Activated naive CD4-positive, alpha-beta T cell treated with anti-CD3 and anti-CD28 coated beads for 36 hours (primary cell): ENCODE results near the gene GPRIN3. TPM values are rescaled to one million over a fixed set of nuclear protein-coding genes. Genes with fewer than 3 reads are reported as not detected.
A peak's percentile ranks its signal among the peaks of the same experiment; 100 is the strongest.

Experiments
- CTCF ChIA-PET: fragments of 350-600 bp; sonication (Branson Sonifier 250); formaldehyde crosslinking; loops from one replicate; lab custom pipeline; 2021; ENCODE audit warnings: antibody characterized with exemption; lab: Charles Lee
- DNase-seq: peaks from one replicate; pipeline ENCODE4 v3.0.0-alpha.2; 2020
- H3K27ac Mint-ChIP-seq: one replicate; pipeline ENCODE4 v1.8.0; 2021; ENCODE audit warnings: mild to moderate bottlenecking, mixed read lengths
- H3K27me3 Mint-ChIP-seq: one replicate; pipeline ENCODE4 v1.8.0; 2021; ENCODE audit warnings: low read depth, mixed read lengths
- H3K36me3 Mint-ChIP-seq: one replicate; pipeline ENCODE4 v1.8.0; 2021; ENCODE audit warnings: low read depth, mixed read lengths
- H3K4me1 Mint-ChIP-seq: one replicate; pipeline ENCODE4 v1.8.0; 2021; ENCODE audit warnings: low read depth, mixed read lengths
- H3K4me3 Mint-ChIP-seq: one replicate; pipeline ENCODE4 v1.8.0; 2021; ENCODE audit warnings: mild to moderate bottlenecking, moderate library complexity, mixed read lengths
- H3K9me3 Mint-ChIP-seq: one replicate; pipeline ENCODE4 v1.8.0; 2021; ENCODE audit warnings: mixed read lengths
- intact Hi-C: fragments of 100-400 bp; cut with micrococcal nuclease; formaldehyde crosslinking; loops from one replicate; pipeline ENCODE4 v1.15.1; 2023
- total RNA-seq, 2 experiments: library from RNA; stranded (reverse); gene quantifications; one replicate each; pipeline ENCODE4 v1.2.3, GENCODE V29; 2021

GPRIN3 gene
- 1 to 10 TPM; 8.6 to 8.8 TPM for total RNA-seq

DNA sequence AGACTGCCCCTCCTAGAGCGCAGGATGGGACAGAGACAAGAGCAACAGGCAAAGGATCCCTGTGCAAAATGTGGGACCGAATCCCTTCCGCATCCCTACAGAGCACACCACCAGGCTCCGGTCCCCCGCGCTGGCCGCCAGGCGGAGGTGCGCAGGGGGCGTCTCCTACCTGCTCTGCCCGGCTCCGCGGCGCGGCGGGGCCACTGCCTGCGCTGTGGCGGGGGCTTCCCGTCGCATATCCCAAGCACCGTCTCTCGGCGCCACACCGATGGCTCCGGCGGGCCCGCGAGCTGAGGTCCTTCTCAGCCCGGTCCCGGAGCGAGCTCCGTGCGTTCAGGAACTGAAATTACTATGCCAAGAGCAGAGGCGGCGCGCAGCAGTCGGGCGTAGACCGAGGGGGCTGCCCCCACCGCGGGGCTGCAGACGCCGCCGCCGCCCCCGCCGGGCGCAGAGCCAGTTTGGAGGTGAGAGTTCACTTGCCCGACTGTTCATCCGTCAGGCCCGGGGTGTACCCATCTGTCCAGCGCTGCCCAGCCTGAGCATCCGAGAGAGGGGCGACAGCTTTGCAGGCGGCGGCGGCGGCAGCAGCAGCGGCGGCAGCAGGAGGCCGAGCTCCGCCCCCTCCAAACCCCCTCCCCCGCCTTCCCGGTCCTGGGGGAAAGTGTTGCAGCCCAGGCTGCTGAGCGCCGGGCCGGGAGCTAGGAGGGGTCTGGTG is at the start of gene GPRIN3:
Gene GPRIN3 (minus strand): TSS at position 355 of the 715 bp plus-strand sequence. CDS start 57,690 bp downstream, outside the sequence.
- peak; percentile 75 for DNase-seq
- peak within 1 kb of the TSS; percentile 90 for H3K4me3 Mint-ChIP-seq
- peak within 1 kb of the TSS; percentile 78 for H3K27ac Mint-ChIP-seq
- H3K36me3 Mint-ChIP-seq: peaks cover 7% of the 10 kb centered on the region
- CTCF ChIA-PET: interaction anchor here (0.6 to 1.1 kb wide), 3 partner anchors 10 to 50 kb away, joined by 3 to 4 read pairs (median 3); no protein-coding TSS in a partner anchor
- H3K9me3 Mint-ChIP-seq: no peaks in the 10 kb centered on the region
- intact Hi-C loops: loop anchor here (1.0 to 10.0 kb wide), 5 partner anchors 9 to 783 kb away; partner anchors contain the start of gene PYURF
- no peaks in the 10 kb centered on the region for H3K27me3 Mint-ChIP-seq
- H3K4me1 Mint-ChIP-seq: peaks cover 55% of the 10 kb centered on the region

DNA sequence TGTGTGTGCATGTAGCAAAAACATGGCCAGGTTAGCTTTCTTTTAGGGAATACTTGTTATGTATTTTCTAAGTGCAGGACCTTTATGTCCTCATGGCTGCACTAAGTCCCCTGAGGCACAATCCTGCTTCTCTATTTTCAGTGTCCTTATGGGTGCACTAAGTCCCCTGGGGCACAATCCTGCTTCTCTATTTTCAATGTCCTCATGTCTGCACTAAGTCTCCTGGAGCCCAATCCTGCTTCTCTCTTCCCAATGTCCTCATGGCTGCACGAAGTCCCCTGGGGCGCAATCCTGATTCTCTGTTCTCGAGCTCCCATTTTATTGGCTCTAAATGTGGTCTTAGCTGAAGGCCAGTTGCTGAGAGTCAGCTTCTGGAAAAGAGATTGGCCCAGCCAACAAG is 49.7 kb upstream of the GPRIN3 start:
- no peaks in the 10 kb centered on the region for H3K27me3 Mint-ChIP-seq
- H3K36me3 Mint-ChIP-seq: no peaks in the 10 kb centered on the region
- H3K4me1 Mint-ChIP-seq: no peaks in the 10 kb centered on the region
- CTCF ChIA-PET: interaction anchor here (1.2 kb wide), 1 partner anchor 102 kb away, joined by 4 read pairs; no protein-coding TSS in a partner anchor
- no peak for DNase-seq
- intact Hi-C loops: no loop called here
- H3K4me3 Mint-ChIP-seq: no peak overlapping the region
- H3K9me3 Mint-ChIP-seq: no peaks in the 10 kb centered on the region
- H3K27ac Mint-ChIP-seq: no peak overlapping the region

DNA sequence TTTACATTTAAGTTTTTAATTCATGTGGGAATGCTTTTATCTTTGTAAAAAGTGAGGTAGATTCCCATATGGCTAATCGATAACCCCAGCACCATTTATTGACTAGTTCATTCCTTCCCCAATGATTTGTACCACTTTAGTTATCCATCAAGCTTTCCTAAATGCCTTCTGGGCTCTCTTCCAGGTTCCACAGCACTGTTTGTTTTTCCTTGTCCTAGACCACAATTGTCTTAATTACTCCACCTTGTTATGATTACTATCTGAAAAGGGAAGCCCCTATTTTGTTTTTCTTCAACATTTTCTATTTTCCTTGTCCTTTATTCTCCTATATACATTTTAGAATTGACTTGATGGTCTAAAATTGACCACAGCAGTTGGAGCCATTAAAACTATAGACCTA is 48.5 kb upstream of the GPRIN3 start:
- Mint-ChIP-seq H3K4me3 (no peak overlapping the region), H3K9me3 (no peaks in the 10 kb centered on the region), H3K27ac (no peak overlapping the region), H3K4me1 (no peaks in the 10 kb centered on the region), H3K36me3 (no peaks in the 10 kb centered on the region), H3K27me3 (no peaks in the 10 kb centered on the region)
- DNase-seq: no peak
- intact Hi-C loops: no loop called here
- CTCF ChIA-PET: no interaction called here

DNA sequence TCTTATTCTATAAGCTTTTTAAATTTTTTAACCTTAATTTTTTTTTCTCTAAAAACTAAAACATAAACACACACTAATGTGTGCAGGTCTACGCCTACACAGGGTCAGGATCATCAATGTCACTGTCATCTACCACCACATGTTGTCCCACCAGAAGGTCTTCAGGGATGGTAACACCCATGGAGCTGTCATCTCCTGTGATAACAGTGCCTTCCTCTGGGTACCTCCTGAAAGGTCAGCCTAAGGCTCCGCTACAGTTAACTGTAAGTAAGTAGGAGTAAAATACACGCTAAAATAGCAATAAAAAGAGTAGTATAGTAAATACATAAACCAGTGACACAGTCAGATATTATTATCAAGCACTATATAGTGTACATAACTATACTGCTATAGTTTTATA is 45.9 kb upstream of the GPRIN3 start:
- intact Hi-C loops: loop anchor here (1.0 to 2.0 kb wide), 2 partner anchors 99 to 126 kb away; no protein-coding TSS in a partner anchor
- H3K9me3 Mint-ChIP-seq: peaks cover 3% of the 10 kb centered on the region
- no peaks in the 10 kb centered on the region for H3K27me3 Mint-ChIP-seq
- no peaks in the 10 kb centered on the region for H3K36me3 Mint-ChIP-seq
- no peak overlapping the region for H3K27ac Mint-ChIP-seq
- no peak overlapping the region for H3K4me3 Mint-ChIP-seq
- no peak for DNase-seq
- H3K4me1 Mint-ChIP-seq: no peaks in the 10 kb centered on the region
- CTCF ChIA-PET: interaction anchor here (0.6 to 0.7 kb wide), 2 partner anchors 32 to 51 kb away, joined by 3 read pairs; no protein-coding TSS in a partner anchor

DNA sequence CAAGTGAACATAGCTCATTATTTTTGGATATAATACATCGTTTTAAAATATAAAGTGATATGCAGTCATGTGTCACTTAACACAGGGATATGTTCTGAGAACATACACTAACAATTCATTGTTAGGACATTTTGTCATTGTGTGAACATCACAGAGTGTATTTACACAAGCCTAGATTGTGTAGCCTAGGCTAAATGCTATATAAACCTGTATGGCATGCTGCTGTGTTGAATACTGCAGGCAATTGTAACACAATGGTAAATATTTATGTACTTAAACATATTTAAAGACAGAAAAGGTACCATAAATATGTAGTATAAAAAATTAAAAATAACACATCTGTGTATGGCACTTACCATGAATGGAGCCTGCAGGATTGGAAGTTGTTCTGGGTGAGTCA is 44.9 kb upstream of the GPRIN3 start:
- peaks cover 3% of the 10 kb centered on the region for H3K36me3 Mint-ChIP-seq
- no peak overlapping the region for H3K4me3 Mint-ChIP-seq
- DNase-seq: no peak
- no peaks in the 10 kb centered on the region for H3K27me3 Mint-ChIP-seq
- intact Hi-C loops: loop anchor here (2.0 kb wide), 1 partner anchor 98 kb away; no protein-coding TSS in a partner anchor
- CTCF ChIA-PET: no interaction called here
- H3K9me3 Mint-ChIP-seq: peaks cover 10% of the 10 kb centered on the region
- no peaks in the 10 kb centered on the region for H3K4me1 Mint-ChIP-seq
- no peak overlapping the region for H3K27ac Mint-ChIP-seq

DNA sequence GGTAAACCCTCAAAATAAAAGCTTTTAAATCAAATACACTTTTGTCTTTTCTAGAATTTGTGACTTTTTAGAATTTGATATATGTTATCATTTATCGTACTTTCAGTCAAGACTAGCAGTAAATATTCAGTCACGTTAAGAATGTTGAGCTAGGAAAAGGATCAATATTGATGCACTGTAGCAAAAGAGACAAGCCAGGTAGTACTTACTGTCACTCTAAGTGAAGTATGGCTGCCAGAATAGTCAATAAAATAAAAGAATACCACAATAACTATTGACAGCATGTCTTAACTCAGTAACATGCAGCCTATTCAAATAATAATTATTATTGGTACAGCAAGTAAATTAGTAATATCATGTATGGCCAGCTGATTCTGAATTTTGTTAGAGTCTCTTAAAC is 43.6 kb upstream of the GPRIN3 start:
- intact Hi-C loops: no loop called here
- Mint-ChIP-seq H3K9me3 (peaks cover 15% of the 10 kb centered on the region), H3K27me3 (no peaks in the 10 kb centered on the region), H3K4me1 (no peaks in the 10 kb centered on the region), H3K27ac (no peak overlapping the region), H3K4me3 (no peak overlapping the region), H3K36me3 (peaks cover 5% of the 10 kb centered on the region)
- no peak for DNase-seq
- CTCF ChIA-PET: interaction anchor here (1.5 kb wide), 1 partner anchor 125 kb away, joined by 6 read pairs; no protein-coding TSS in a partner anchor

DNA sequence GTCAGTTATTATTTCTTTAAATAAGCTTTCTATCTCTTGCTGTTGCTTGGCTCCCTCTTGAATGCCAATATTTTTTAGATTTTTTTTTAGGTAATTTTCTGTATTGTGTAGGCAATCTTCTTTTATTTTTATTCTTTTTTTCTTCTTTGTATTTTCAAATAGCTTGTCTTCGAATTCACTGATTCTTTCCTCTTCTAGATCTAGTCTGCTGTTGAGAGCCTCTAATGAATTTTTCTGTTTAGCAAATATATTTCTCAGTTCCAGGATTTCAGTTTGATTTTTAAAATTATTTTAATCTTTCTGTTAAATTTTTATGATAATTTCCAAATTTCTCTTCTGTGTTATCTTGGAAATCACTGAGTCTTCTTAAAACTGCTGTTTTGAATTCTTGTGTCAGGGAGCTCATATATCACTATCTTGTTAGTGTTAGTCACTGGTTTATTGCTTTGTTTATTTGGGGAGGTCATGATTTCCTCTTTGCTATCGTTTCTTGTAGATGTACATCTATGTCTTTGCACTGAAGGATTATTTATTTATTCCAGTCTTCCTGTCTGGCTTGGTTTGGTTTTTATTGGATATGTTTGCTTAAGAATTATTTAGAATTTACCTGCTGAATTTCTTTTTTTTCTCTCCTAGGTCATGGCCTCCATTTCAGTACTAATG is 39.9 kb upstream of the GPRIN3 start:
- intact Hi-C loops: no loop called here
- peaks cover 5% of the 10 kb centered on the region for H3K36me3 Mint-ChIP-seq
- DNase-seq: no peak
- CTCF ChIA-PET: interaction anchor here (0.5 kb wide), 1 partner anchor 1136 kb away, joined by 3 read pairs; no protein-coding TSS in a partner anchor
- no peak overlapping the region for H3K27ac Mint-ChIP-seq
- H3K9me3 Mint-ChIP-seq: peaks cover 15% of the 10 kb centered on the region
- H3K4me3 Mint-ChIP-seq: no peak overlapping the region
- no peaks in the 10 kb centered on the region for H3K27me3 Mint-ChIP-seq
- H3K4me1 Mint-ChIP-seq: no peaks in the 10 kb centered on the region

DNA sequence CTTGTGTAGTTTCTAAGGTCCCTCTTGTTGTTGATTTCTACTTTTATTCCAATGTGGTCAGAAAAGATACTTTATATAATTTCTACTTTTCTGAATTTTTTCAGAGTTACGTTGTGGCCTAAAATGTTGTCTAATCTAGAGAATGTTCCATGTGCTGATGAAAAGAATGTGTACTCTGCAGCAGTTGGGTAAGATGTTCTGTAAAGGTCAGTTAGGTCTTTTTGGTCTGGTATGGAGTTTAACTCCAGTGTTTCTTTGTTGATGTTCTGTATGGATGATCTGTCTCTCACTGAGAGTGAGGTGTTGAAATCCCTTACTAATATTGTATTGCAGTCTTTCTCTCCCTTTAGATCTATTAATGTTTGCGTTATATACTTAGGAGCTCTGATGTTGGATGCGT is 37.0 kb upstream of the GPRIN3 start:
- H3K4me3 Mint-ChIP-seq: no peak overlapping the region
- H3K4me1 Mint-ChIP-seq: no peaks in the 10 kb centered on the region
- CTCF ChIA-PET: no interaction called here
- no peaks in the 10 kb centered on the region for H3K27me3 Mint-ChIP-seq
- intact Hi-C loops: no loop called here
- DNase-seq: no peak
- H3K36me3 Mint-ChIP-seq: peaks cover 5% of the 10 kb centered on the region
- H3K9me3 Mint-ChIP-seq: peaks cover 15% of the 10 kb centered on the region
- no peak overlapping the region for H3K27ac Mint-ChIP-seq

DNA sequence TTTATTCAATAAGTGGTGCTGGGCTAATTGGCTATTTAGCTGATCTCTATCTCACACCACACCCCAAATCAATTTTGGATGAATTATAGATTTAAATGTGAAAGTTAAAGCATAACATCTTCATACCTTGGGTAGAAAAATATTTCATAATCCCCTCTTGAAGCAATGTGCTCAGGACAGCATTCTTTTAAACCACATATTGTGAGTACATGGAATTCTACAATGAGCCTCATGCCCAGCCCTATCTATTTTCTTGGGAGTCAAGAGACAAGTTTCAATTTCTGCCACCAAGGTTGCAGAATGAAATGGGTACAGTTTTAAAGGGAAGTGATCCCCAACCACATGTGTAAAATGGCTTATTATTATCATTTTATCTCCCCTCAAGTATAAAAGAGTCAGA is 30.6 kb upstream of the GPRIN3 start:
- no peak for DNase-seq
- Mint-ChIP-seq H3K27me3 (no peaks in the 10 kb centered on the region), H3K27ac (no peak overlapping the region), H3K9me3 (no peaks in the 10 kb centered on the region), H3K36me3 (no peaks in the 10 kb centered on the region), H3K4me1 (peaks cover 8% of the 10 kb centered on the region), H3K4me3 (no peak overlapping the region)
- intact Hi-C loops: no loop called here
- CTCF ChIA-PET: no interaction called here

DNA sequence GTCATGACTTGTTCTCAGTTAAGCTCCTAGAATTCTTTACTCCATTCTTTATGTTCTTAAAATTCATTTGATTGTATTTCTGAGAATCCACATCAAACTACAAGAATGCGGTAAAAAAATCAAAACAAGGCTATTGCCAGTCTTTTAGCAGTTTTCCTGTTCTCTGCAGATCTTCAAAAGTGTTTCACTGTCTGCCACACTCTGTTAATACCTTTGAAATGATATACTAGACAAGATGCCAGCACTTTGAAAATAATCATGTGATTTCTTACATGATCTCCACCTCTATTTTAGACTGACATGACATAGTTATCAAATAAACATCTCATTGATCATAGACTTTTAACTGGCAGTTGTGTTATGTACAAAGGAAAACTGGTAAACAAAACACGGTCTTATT is 30.1 kb upstream of the GPRIN3 start:
- H3K9me3 Mint-ChIP-seq: no peaks in the 10 kb centered on the region

DNA sequence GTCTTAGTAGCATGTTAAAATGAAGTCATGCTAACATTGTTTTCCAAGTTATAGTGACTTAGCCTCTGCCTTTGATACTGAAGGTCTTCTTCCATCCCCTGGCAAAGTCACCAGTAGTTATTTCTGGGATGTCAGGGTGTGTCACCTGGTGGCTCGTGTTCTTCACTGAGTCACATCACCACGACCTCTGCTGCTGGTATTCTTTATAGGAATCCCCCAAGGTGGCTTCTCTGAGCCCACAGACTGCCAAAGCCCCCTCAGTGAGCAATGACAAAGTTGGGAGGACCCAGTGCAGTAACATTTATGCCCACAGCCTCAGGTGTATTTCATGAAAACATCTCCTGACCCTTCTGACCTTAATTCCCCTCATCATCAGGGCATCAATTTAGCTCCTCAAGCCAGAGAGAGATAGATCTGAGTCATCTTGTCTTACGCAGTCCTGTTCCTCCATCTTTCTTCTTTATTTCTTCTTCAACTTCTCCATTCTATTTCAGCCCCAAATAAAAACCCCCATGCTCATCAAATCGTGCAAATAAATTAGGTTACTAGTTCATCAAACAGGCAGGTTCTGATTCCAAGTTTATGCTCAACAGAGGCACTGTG is 29.3 kb upstream of the GPRIN3 start:
- intact Hi-C loops: loop anchor here (1.0 to 2.0 kb wide), 2 partner anchors 20 to 30 kb away; partner anchors contain the start of gene GPRIN3
- no peaks in the 10 kb centered on the region for H3K27me3 Mint-ChIP-seq
- H3K36me3 Mint-ChIP-seq: no peaks in the 10 kb centered on the region
- H3K9me3 Mint-ChIP-seq: no peaks in the 10 kb centered on the region
- CTCF ChIA-PET: no interaction called here
- H3K4me1 Mint-ChIP-seq: peaks cover 8% of the 10 kb centered on the region
- peak; percentile 32 for DNase-seq
- H3K27ac Mint-ChIP-seq: no peak overlapping the region
- H3K4me3 Mint-ChIP-seq: no peak overlapping the region

More for the DNA sequence above, 30.1 kb upstream of the GPRIN3 start:
- Mint-ChIP-seq H3K4me1 (peaks cover 8% of the 10 kb centered on the region), H3K27me3 (no peaks in the 10 kb centered on the region), H3K27ac (no peak overlapping the region), H3K4me3 (no peak overlapping the region), H3K36me3 (no peaks in the 10 kb centered on the region)
- CTCF ChIA-PET: no interaction called here
- intact Hi-C loops: loop anchor here (1.0 to 2.0 kb wide), 2 partner anchors 20 to 31 kb away; partner anchors contain the start of gene GPRIN3
- no peak for DNase-seq

DNA sequence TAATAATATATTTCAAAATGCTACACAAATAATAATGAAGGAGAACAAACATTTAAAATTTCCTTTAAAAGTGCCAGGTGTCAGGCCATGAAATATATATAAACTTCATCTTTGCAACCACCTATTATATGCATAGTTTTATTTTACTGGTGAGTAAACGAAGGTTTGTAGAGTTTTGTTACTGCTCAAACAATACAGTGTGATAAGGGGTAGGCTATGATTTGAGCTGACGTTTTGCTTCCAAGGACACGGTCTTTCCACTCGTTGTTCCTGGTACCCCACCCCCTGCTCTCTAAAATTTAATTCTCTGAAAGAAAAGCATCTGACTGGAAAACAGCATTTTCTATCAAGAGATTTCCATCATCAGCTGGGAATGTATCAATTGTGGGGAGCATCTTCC is 27.2 kb upstream of the GPRIN3 start:
- Mint-ChIP-seq H3K9me3 (no peaks in the 10 kb centered on the region), H3K4me1 (peaks cover 8% of the 10 kb centered on the region), H3K27me3 (no peaks in the 10 kb centered on the region), H3K4me3 (no peak overlapping the region), H3K36me3 (no peaks in the 10 kb centered on the region), H3K27ac (no peak overlapping the region)
- CTCF ChIA-PET: interaction anchor here (1.1 kb wide), 1 partner anchor 78 kb away, joined by 3 read pairs; no protein-coding TSS in a partner anchor
- DNase-seq: no peak
- intact Hi-C loops: no loop called here
